Measurements from ENCODE around the gene DCLK1.

GRCh38 chr13:36098080-36098479 lies 33.1 kb downstream of the DCLK1 start:
- no peak for TF ChIP-seq EZH2 (IDR thresholded peaks at IDR 0.05; ENCODE audit: insufficient read depth, poor library complexity, severe bottlenecking)
- TF ChIP-seq EZH2phosphoT487 (IDR thresholded peaks at IDR 0.05; ENCODE audit: insufficient read depth, low read depth): no peak
